ENCODE results near the gene BORCS8.

- TF ChIP-seq TAF1 (CRISPR knock-in tag; IDR thresholded peaks at IDR 0.05) (no peak), ZNF264 (CRISPR knock-in tag; IDR thresholded peaks at IDR 0.05) (no peak), ZBTB2 (CRISPR knock-in tag; IDR thresholded peaks at IDR 0.05; ENCODE audit: low read depth) (no peak), PAXIP1 (CRISPR knock-in tag; conservative IDR thresholded peaks at IDR 0.05) (no peak), EZH2 (conservative IDR thresholded peaks at IDR 0.05; ENCODE audit: low read depth, low read length) (no peak), MTERF4 (CRISPR knock-in tag; IDR thresholded peaks at IDR 0.05) (no peak), GABPB1 (CRISPR knock-in tag; IDR thresholded peaks at IDR 0.05) (peak; percentile 76), ZBTB8A (CRISPR knock-in tag; IDR thresholded peaks at IDR 0.05; ENCODE audit: borderline replicate concordance, low read depth) (no peak), ZSCAN9 (CRISPR knock-in tag; IDR thresholded peaks at IDR 0.05; ENCODE audit: borderline replicate concordance) (no peak), ZNF891 (CRISPR knock-in tag; IDR thresholded peaks at IDR 0.05) (no peak), CTCF (CRISPR knock-in tag; IDR thresholded peaks at IDR 0.05) (peak; percentile 98)
Measured at GRCh38 chr19:19145684-19146608, 46.0 kb downstream of the BORCS8 start.
